ENCODE measurements around the gene SH2D2A.

The SH2D2A gene

DNA sequence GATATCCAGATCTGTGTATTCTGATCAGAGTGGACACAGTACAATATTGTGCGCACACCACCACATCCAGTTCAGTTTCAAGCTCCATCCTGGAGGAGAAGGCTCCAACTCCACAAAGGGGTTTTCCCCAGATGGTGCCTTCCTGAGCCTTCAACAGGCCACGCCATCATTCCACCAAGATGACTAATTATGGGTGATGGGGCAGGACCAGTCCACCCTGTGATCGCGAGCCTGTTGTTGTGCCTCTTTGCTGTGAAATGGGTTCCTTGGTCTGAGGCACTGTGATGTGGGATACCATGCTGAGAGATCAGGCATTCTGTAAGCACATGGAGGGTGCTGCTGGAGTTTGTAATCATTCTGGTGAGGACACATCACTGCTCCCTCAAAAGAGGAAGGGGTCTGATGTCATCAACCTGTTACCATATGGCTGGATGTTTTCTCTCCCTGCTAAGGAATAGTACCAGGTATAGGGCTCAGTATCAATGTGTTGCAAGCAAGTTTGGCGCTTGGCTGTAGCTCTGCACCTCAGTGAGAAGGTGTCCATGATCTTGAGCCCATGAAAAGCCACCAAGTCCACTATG lies 6.7 kb upstream of the SH2D2A start:
- DNase-seq (ENCODE audit: low spot score), result no peak

DNA sequence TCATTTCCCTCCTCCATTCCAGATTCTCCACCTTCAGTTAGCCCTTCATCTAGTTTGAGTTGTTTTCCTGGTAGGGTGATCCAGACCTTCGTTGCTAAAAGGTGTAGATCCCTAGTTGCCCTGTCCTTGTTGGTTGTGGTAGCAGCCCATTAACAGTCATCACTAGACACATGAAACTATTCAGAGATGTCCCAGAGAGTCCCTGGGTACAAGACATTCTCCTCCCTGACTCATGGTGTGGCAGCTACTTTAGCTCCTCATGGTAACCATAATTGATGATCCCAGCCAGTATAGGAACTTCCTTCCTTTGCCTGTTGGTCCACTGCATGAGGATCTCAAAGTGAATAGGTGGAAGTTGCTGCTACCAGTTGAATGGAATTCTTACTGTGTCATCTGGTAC lies 6.0 kb upstream of the SH2D2A start:
- DNase-seq (ENCODE audit: low spot score), result no peak

DNA sequence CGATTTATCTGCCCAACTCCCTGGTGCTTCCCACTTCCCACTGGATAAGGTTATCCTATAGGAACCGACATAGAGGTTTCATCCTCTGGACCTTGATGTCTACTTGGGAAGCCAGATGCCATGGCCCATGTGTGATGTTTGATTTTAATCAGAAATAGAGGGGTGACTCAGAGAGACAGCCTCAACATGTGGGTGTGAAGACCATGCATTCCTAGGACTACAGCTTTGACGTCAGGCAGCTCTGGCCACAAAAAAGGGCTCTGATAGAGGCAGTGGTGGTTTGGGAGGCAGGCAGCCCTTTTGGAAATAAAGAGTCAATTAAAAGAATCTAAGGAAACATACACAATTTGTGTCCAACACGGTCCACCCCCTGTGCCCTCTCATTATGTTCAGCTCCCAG lies 5.2 kb upstream of the SH2D2A start:
- no peak for DNase-seq (ENCODE audit: low spot score)

DNA sequence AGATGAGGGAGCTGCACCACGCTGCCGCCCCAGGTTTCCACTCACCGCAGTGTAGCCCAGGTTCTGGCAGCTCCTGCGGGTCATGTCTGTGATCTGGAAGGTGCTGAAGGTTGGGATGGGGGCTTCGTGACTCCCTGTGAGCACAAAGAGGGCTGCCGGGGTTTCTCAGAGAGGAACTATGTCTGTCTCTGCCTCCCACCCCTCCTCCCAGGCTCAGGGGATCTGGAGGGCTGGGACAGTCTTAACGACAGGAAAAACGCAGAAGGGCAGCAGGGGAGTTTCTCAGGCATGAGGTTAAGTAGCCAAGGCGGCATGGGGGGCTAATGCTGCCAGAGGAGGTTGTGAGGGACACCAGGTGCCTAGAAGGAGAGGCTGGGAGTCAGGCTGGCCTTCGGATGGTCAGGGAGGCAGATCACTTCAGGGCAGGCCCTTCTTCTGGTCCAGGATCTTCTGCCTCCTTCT lies 656 bp downstream of the SH2D2A start:
- DNase-seq (ENCODE audit: low spot score), result no peak

DNA sequence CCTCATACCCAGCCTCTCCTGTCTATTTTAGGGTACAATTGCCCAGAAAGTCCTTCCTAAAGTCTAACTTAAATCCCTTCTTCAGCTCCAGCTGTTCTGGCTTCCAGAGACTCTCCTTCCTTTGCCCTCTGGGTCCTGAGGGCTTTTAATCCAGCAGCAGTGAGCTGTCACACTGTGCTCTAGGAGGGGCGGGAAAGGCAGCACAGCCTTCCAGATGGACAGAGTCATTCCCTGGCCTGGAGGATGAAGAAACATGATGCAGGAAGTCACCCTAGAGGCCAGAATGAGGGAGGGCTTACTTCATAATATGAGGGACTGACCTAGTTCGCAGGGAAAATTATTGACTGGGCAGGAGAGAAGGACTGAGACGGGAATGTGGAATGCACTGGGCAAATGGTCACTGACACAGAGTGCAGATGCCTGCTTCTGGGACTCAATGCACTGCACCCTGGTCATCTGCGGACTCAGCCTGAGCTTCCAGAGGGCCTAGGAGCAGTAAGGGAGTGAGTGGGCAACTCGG lies 1.3 kb downstream of the SH2D2A start:
- no peak for DNase-seq (ENCODE audit: low spot score)

DNA sequence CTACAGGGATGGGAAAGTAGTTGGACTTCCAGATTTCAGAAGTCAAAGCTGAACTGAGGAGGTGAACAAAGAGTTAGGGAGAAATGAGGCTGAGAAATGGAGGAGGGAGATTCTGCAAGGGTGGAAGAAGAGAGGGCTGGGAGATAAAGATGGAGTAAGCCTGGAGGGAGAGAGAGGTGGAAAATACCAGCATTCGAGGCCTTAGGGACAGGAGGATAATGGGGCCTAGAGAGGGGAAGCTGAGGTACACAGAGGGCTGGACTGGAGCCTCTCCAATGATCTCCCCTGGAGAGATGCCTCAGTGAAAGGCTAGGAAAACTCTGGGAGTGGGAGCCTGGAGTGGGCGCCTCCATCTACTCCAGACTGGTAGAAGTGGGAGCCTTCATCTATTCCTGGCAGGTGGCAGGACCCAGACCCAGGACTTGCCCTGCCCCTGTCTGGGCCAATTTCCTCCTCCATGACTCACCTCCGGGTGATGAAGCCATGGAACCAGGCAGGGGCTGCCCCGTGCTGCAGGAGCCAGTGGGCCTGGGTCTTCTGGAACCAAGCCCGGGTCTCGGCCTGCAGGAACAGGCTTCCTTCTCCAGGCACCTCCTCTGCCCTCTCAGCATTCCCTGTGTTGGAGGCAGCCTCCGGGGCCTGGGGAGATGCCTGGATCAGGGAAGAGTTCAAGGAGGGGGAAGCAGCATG lies 1.9 kb downstream of the SH2D2A start:
- no peak for DNase-seq (ENCODE audit: low spot score)

DNA sequence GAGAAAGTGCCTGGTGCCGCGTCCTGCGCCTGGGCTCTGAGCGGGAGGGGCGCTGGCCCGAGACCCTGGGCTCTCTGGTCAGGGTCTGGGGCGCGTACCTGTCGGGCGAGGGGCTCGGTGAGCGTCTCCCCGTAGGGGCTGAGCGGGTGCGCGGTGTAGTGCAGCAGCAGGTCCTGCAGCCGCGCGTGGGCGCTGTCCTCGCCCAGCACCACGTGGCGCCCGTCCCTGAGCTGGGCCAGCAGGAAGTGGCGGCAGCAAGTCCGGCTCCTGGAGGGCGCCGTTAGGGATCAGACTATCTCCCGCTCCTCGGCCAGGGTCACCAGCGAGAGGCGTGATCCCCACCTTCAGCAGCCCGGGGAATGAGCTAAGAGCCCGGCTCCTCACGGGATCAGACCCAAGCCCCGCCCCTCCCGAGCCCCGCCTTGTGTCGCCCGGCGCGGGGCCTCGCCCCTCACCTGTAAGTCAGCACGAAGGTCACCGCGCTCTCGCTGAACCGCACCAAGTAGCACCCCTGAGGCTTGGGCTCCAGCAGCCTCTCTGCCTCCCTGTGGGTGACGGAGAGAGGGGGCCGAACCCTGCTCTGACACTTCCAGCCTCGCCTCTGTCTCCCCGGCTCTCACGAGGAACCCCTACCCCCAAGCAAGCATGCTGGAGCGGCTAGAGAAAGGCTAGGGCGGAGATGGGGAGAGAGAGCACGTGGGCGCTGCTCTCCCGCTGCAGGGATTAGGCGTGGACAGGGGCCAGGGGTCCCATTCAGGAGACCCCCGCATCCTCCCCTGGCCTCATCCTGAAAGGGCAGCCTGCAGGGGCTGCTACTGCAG lies 2.7 kb downstream of the SH2D2A start:
- DNase-seq (ENCODE audit: low spot score), result no peak

DNA sequence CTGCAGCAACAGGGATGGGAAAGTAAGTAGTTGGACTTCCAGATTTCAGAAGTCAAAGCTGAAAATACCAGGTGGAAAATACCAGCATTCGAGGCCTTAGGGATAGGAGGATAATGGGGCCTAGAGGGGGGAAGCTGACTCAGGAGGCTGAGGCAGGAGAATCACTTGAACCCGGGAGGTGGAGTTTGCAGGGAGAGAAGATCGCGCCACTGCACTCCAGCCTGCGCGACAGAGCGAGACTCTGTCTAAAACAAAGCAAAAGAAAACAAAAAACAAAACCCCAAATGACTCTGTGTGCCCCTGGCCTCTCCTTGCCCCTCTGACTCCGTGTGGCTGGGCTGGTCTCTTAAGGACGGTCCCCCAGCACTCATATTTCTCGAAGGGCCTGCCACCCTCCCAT lies 3.4 kb downstream of the SH2D2A start:
- no peak for DNase-seq (ENCODE audit: low spot score)

DNA sequence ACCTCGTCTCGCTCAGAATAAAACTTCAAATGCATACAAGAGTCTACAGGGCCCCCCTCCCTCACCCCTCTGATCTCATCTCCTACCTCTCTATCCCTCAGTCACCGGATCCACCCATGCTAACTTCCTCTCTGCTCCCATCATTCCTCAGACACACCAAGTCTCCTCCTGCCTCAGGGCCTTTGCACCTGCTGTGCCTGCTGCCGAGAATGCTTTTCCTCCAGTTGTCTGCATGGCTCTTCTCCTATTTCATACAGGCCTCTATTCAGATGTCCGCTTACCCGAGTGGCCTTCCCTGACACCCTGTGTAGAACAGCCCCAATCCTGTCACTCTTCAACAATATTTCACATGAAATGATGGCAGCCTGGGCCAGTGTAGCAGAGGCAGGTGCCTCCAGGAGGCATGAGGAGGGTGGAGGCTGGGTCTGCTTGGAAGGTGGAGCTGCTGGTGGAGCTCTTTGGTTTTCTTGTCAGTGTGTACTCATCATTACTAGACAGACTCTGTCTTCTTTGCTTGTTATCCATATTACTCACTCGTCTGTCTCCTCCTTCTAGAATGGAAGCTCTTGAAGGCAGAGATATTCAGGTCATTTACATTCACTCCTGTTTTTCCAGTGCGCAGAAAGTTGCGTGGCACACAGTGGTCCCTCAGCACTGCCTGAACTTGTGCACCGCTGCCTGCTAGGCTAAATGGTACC lies 4.2 kb downstream of the SH2D2A start:
- DNase-seq (ENCODE audit: low spot score), result no peak

DNA sequence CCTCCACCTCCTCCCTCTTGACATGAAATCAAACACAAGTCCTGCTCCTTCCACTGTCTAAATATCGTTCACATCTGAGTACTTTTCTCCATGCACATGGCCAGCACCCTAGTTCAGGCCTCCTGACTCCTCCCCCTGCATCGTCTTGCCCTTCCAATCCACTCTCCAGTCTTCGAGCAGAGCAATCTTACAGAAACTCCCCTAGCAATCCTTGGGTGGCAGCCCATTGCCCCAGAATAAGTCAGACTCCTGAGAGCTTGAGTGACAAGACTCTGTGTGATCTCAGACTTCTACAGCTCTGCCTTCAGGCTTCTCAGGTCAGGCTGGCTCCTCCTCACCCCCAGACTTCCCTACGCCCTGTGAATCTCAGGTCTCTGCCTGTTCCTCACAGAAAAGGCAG lies 5.5 kb downstream of the SH2D2A start:
- DNase-seq (ENCODE audit: low spot score), result no peak

DNA sequence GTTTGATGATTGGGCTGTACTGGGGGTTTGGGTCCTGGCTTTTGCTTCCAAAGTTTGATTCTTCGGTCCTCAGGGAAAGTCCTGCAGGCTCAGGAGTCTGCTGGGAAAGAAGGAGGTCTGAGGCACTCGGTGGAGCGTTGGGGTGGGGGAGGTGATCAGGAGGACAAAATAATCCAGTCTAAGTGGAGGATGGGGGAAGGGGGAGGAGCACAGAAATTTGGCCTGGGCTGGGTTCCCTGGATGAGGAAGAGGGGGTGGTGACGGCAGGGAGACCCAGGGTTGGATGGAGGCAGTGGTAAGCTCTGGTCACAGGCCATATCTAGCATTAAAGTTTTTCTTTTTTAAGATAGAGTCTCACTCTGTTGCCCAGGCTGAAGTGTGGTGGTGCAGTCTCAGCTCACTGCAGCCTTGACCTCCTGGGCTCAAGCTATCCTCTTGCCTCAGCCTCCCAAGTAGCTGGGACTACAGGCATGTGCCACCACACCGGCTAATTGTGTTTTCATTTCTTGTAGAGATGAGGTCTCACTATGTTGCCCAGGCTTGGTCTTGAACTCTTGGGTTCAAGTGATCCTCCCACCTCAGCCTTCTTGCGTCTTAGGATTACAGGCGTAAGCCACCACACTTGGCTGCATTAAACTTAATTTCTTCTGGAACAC lies 6.8 kb downstream of the SH2D2A start:
- DNase-seq (ENCODE audit: low spot score), result no peak

DNA sequence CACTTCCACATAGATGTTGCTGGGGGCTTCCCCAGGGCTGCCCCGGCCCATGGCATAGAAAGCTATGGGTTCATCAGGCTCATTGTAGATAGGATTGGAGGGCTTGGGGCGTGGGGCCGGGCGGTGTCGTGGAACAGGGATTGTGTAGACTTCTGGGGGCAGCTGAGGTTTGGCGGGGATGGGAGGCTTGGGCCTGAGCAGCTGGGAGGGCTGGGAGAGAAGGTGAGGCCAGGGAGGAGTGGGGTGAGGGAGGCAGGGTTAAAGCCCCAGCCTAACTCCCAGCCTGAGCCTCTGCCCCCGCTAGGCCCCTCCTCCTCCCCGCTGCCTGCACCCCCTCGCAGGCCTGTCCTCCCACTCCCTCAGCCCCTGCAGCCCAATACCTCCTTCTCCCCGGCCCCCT lies 7.4 kb downstream of the SH2D2A start:
- DNase-seq (ENCODE audit: low spot score), result no peak

DNA sequence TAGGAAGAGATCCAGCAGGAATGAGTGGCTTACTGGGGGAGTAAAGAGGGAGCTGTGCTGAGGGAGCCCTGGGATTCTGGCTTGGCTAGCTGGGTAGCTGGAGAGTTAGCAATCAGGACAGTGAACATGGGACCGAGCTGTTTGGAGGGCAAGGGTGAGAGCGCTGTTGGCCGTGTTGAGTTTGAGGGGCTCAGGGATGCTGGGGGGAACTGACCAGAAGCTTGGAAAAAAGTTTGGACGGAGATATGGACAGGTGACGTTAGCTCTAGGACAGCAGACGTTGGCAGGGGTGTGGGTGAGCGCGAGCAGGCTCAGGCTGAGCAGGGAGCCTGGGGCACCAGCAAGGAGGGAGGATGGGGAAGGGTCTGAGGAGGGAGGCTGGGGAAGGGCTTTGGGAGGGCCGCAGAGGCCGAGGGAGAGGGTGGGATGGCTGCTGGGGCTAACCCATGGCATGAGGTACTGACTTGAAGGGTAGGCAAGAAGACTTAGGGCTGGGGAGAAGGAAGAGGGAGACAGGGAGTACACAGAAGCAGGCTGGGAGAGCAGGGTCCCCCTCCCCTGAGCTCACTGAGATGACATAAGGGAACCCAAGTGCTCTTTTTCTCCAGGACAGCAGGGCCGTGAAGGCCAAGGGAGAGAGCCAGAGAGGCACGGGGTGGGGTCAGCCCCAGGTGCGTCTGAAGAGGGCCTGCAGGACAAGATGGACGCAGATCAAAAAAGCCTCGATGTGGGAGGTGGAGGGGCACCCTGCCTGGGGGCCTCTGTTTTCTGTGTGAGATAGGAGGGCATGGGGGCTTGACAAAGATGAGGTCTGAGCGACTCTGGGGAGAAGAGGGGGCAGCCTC lies 8.2 kb downstream of the SH2D2A start:
- DNase-seq (ENCODE audit: low spot score), result no peak

DNA sequence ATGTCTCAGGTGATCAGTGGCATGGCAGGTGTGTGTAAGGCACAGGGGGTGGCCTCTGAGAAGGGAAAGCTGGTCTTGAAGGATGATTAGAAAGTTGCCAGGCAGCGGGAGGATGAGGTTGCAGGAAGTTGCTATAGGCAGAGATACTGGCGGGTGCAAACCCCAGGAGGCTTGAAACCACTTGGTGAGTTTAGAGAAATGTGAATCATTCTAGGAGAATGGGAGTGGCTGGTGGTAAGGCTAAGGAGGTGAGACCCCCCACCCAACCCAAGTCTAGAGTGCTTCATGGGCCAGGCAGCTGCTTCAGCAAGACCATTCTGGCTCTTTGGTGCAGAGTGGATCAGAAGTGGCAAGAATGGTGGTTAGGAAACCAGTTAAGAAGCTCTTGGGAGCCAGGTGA lies 9.0 kb downstream of the SH2D2A start:
- no peak for DNase-seq (ENCODE audit: low spot score)

DNA sequence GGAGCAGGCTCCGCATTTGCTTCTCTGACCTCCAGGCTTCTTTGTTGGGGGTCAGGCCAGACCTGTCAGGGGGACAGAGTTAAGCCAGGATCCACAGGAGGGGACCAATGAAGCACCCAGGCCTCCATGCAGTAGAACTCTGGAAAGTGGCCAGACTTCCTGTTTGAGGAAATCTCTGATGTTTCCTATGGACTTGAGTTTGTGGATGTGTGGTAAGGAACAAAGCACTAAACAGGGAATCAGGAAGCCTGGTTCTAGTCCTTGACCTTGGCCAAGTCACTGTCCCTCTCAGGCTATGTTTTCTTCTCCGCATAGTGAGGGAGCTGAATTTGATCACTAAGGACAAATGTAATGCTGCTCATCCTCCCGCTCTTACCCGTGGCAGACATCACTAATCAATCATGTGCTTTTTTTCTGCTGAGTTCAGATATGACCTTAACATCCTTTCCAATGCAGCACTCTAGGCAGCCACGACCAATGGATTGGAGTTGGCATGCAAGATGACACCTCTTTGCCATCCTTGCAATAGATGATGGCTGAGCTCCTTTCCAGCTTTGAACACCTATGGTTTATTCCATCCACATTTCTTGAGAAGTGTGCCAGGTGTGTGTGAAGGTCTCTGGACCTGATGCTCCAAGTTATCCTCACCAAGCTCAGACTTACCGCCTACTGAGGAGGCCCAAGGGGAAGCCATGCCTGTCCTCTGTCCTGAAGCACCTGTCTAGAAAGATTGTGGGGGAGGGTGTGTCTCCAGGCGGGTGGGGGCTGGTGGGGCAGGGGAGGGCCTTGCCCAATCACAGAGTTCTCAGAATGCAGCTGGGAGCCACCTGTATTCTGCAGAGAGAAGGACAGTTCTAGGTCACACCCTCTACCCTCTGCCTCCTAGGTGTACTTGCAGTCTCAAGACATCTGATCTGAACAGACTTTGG lies 9.9 kb downstream of the SH2D2A start:
- DNase-seq (ENCODE audit: low spot score), result no peak

DNA sequence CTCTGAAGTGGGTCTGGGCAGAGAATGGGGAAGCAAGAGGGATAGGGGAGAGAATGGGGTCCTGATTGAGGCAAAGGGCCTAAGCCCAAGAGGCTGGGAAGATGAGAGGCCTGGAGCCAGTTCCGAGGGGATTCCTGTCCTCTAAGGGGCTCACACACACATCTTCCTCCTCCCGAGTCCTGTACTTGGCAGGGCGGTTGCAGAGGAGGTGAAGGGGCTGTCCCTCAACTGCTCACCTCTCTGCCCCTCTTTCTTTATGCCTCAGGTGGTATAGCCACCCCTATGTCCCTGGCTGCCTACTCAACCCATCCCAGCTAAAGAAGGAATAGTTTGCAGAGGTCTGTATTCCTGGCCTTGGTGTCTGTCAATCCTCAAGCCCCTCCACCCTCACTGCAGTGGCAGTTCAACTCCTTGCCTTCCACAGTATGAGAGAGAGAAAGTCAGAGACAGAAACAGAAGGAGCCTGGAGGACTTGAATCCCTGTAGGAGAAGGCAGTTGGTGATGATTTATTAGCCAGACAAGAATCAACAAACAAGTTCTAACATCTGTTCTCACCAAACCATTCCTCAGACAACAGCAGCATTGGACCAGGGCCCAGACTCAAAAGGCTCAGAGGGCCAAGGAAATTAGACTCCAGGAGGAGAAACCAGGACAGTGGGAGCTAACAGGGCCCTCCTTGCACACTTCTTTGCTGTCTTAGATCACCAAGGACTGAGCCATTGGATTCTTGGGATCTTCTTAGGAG lies 10.7 kb downstream of the SH2D2A start:
- no peak for DNase-seq (ENCODE audit: low spot score)

DNA sequence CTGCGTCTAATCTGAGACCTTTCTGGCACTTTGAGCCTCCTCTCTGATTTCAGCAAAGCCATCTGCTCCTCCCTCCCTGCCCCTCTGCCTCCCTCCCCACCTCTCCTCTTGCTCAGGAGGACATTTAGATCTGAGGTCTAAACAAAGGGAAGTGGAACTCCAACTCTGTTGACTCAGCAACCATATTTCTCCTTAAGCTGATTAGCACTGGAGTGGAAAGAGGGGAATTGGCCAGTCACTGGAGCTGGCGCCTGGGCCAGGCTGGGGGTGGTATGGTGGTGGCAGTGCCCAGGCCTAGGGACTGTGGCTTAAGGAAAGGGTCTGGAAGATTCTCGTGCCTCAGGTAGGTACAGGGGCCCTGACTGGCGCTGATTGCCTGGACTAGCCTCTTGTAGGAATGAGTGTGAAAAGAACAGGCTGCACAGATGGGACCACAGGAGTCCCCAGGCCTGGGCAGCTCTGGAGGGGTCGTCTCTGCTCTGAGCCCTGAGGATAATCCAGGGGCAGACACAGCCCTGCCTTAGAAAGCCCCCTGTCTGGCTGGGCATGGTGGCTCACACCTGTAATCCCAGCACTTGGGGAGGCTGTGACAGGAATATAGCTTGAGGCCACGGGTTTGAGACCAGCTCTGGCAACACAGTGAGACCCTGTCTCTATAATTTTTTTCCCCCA lies 11.9 kb downstream of the SH2D2A start:
- no peak for DNase-seq (ENCODE audit: low spot score)

DNA sequence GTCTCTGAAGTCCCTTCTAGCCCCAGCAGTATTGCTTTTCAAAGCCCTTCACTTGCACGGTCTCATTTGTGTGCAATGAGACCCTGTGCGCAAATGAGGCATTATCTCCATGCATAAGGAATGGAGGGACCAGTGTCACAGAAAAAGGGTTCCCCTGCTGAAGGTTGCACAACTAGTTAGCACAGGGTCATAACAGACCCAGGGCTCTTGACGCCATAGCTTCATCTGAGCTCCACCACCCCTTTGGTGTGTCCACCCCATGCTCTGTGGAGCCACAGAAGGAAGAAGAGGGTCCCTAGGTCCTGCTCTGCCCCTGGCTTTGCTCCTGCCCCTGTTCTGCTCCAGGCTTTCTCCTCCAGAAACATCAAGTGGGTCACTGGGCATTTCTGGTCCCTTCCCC lies 12.6 kb downstream of the SH2D2A start:
- no peak for DNase-seq (ENCODE audit: low spot score)
